Measurements from ENCODE around the gene NT5C2. TPM values are rescaled to one million over a fixed set of nuclear protein-coding genes. Genes with fewer than 3 reads are reported as not detected.

The NT5C2 gene
- total RNA-seq, 1 donor from 2014 or later, result 113 TPM

GRCh38 chr10:103064956-103065355, 128.1 kb downstream of the NT5C2 start:
- DNase-seq (ENCODE audit: low read depth), result no peak
- H3K27ac ChIP-seq (ENCODE audit: low read depth, low read length), result no peak overlapping the region

GRCh38 chr10:103062854-103063590, 130.1 kb downstream of the NT5C2 start:
- FAIRE-seq, result no peak
- H3K27me3 Mint-ChIP-seq (ENCODE audit: low read depth, unreplicated experiment), result no peaks in the 10 kb centered on the region
- TF ChIP-seq EZH2 (IDR thresholded peaks at IDR 0.05; ENCODE audit: insufficient read depth, low read length), result no peak
- TF ChIP-seq CTCF (IDR thresholded peaks at IDR 0.05; ENCODE audit: insufficient read depth, low read depth, low read length), result no peak
- no peaks in the 10 kb centered on the region for H3K36me3 ChIP-seq (ENCODE audit: insufficient read depth, low read length)
- H3K79me2 ChIP-seq (ENCODE audit: insufficient read depth, low read length), result no peaks in the 10 kb centered on the region
- H3K27ac ChIP-seq (ENCODE audit: low read depth, low read length), result no peak overlapping the region
- H2AFZ ChIP-seq (ENCODE audit: low read depth, low read length), result no peak overlapping the region
- no peak overlapping the region for H3K27ac Mint-ChIP-seq (ENCODE audit: unreplicated experiment)
- no peak overlapping the region for H3K4me3 Mint-ChIP-seq (ENCODE audit: unreplicated experiment)
- H3K4me2 ChIP-seq (ENCODE audit: low read length), result no peak overlapping the region
- no peak for DNase-seq (ENCODE audit: low read depth)
- H3K9me3 ChIP-seq (ENCODE audit: insufficient read depth, low read depth, low read length), result no peaks in the 10 kb centered on the region
- H3K4me1 Mint-ChIP-seq (ENCODE audit: low read depth, unreplicated experiment), result no peaks in the 10 kb centered on the region
- peaks cover 6% of the 10 kb centered on the region for H3K36me3 Mint-ChIP-seq (ENCODE audit: low read depth, unreplicated experiment)
- no peaks in the 10 kb centered on the region for H3K4me1 ChIP-seq (ENCODE audit: insufficient read depth, low read length)
- no peak overlapping the region for H3K9ac ChIP-seq (ENCODE audit: low read length)
- no peak overlapping the region for H3K4me3 ChIP-seq (ENCODE audit: insufficient read depth, low read depth, low read length)
- H3K27me3 ChIP-seq (ENCODE audit: insufficient read depth, low read length), result no peaks in the 10 kb centered on the region
- no peaks in the 10 kb centered on the region for H4K20me1 ChIP-seq (ENCODE audit: insufficient read depth, low read length)
- no peaks in the 10 kb centered on the region for H3K9me3 Mint-ChIP-seq (ENCODE audit: unreplicated experiment)

More at GRCh38 chr10:103064956-103065355, 128.1 kb downstream of the NT5C2 start:
- no peak overlapping the region for H2AFZ ChIP-seq (ENCODE audit: low read depth, low read length)
- Mint-ChIP-seq H3K27me3 (ENCODE audit: low read depth, unreplicated experiment) (no peaks in the 10 kb centered on the region), H3K4me1 (ENCODE audit: low read depth, unreplicated experiment) (peaks cover 8% of the 10 kb centered on the region), H3K27ac (ENCODE audit: unreplicated experiment) (no peak overlapping the region), H3K4me3 (ENCODE audit: unreplicated experiment) (no peak overlapping the region), H3K36me3 (ENCODE audit: low read depth, unreplicated experiment) (peaks cover 4% of the 10 kb centered on the region), H3K9me3 (ENCODE audit: unreplicated experiment) (no peaks in the 10 kb centered on the region)
- no peak overlapping the region for H3K9ac ChIP-seq (ENCODE audit: low read length)
- H3K4me2 ChIP-seq (ENCODE audit: low read length), result no peak overlapping the region
- H3K27me3 ChIP-seq (ENCODE audit: insufficient read depth, low read length), result no peaks in the 10 kb centered on the region
- H3K9me3 ChIP-seq (ENCODE audit: insufficient read depth, low read depth, low read length), result no peaks in the 10 kb centered on the region
- H3K4me3 ChIP-seq (ENCODE audit: insufficient read depth, low read depth, low read length), result no peak overlapping the region
- TF ChIP-seq CTCF (IDR thresholded peaks at IDR 0.05; ENCODE audit: insufficient read depth, low read depth, low read length) (no peak), EZH2 (IDR thresholded peaks at IDR 0.05; ENCODE audit: insufficient read depth, low read length) (no peak)
- no peaks in the 10 kb centered on the region for H4K20me1 ChIP-seq (ENCODE audit: insufficient read depth, low read length)
- FAIRE-seq, result no peak
- no peaks in the 10 kb centered on the region for H3K4me1 ChIP-seq (ENCODE audit: insufficient read depth, low read length)
- H3K36me3 ChIP-seq (ENCODE audit: insufficient read depth, low read length), result no peaks in the 10 kb centered on the region
- H3K79me2 ChIP-seq (ENCODE audit: insufficient read depth, low read length), result no peaks in the 10 kb centered on the region

- H2AFZ ChIP-seq (ENCODE audit: low read depth, low read length), result no peak overlapping the region
- no peaks in the 10 kb centered on the region for H3K4me1 ChIP-seq (ENCODE audit: insufficient read depth, low read length)
- H3K9me3 ChIP-seq (ENCODE audit: insufficient read depth, low read depth, low read length), result no peaks in the 10 kb centered on the region
- no peak overlapping the region for H3K27ac Mint-ChIP-seq (ENCODE audit: unreplicated experiment)
- no peaks in the 10 kb centered on the region for H3K4me1 Mint-ChIP-seq (ENCODE audit: low read depth, unreplicated experiment)
- peaks cover 8% of the 10 kb centered on the region for H3K36me3 Mint-ChIP-seq (ENCODE audit: low read depth, unreplicated experiment)
- H3K4me3 Mint-ChIP-seq (ENCODE audit: unreplicated experiment), result no peak overlapping the region
- no peaks in the 10 kb centered on the region for H3K9me3 Mint-ChIP-seq (ENCODE audit: unreplicated experiment)
- no peak overlapping the region for H3K4me3 ChIP-seq (ENCODE audit: insufficient read depth, low read depth, low read length)
- H3K27me3 ChIP-seq (ENCODE audit: insufficient read depth, low read length), result no peaks in the 10 kb centered on the region
- no peak overlapping the region for H3K4me2 ChIP-seq (ENCODE audit: low read length)
- FAIRE-seq (no peak), DNase-seq (ENCODE audit: low read depth) (no peak)
- H3K27me3 Mint-ChIP-seq (ENCODE audit: low read depth, unreplicated experiment), result no peaks in the 10 kb centered on the region
- TF ChIP-seq EZH2 (IDR thresholded peaks at IDR 0.05; ENCODE audit: insufficient read depth, low read length) (no peak), CTCF (IDR thresholded peaks at IDR 0.05; ENCODE audit: insufficient read depth, low read depth, low read length) (no peak)
- no peak overlapping the region for H3K9ac ChIP-seq (ENCODE audit: low read length)
- no peaks in the 10 kb centered on the region for H3K79me2 ChIP-seq (ENCODE audit: insufficient read depth, low read length)
- H4K20me1 ChIP-seq (ENCODE audit: insufficient read depth, low read length), result no peaks in the 10 kb centered on the region
- H3K27ac ChIP-seq (ENCODE audit: low read depth, low read length), result no peak overlapping the region
- no peaks in the 10 kb centered on the region for H3K36me3 ChIP-seq (ENCODE audit: insufficient read depth, low read length)
Observed at GRCh38 chr10:103060575-103060974, 132.5 kb downstream of the NT5C2 start.
